ENCODE measurements around the gene TWIST1.

- TF ChIP-seq, protein P1, sequence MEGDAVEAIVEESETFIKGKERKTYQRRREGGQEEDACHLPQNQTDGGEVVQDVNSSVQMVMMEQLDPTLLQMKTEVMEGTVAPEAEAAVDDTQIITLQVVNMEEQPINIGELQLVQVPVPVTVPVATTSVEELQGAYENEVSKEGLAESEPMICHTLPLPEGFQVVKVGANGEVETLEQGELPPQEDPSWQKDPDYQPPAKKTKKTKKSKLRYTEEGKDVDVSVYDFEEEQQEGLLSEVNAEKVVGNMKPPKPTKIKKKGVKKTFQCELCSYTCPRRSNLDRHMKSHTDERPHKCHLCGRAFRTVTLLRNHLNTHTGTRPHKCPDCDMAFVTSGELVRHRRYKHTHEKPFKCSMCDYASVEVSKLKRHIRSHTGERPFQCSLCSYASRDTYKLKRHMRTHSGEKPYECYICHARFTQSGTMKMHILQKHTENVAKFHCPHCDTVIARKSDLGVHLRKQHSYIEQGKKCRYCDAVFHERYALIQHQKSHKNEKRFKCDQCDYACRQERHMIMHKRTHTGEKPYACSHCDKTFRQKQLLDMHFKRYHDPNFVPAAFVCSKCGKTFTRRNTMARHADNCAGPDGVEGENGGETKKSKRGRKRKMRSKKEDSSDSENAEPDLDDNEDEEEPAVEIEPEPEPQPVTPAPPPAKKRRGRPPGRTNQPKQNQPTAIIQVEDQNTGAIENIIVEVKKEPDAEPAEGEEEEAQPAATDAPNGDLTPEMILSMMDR (IDR thresholded peaks at IDR 0.05): no peak
- TF ChIP-seq POLR2A (IDR thresholded peaks at IDR 0.05): no peak
These were observed 18.9 kb downstream of the TWIST1 start for GRCh38 chr7:19098510-19098909.

All from gastroesophageal sphincter (tissue), 3 donors.